Stimulated activated CD8-positive, alpha-beta memory T cell treated with anti-CD3 and anti-CD28 coated beads, Interleukin-15, amount 100 ng/mL, for 48 hours (primary cell): Measurements from ENCODE around the gene PTOV1.

Source experiments
- DNase-seq, 2 donors: peaks; one replicate each; pipeline ENCODE4 v3.0.0-alpha.2; 2020; ENCODE audit warnings: low read depth in 2 of 2

The PTOV1 gene

DNA sequence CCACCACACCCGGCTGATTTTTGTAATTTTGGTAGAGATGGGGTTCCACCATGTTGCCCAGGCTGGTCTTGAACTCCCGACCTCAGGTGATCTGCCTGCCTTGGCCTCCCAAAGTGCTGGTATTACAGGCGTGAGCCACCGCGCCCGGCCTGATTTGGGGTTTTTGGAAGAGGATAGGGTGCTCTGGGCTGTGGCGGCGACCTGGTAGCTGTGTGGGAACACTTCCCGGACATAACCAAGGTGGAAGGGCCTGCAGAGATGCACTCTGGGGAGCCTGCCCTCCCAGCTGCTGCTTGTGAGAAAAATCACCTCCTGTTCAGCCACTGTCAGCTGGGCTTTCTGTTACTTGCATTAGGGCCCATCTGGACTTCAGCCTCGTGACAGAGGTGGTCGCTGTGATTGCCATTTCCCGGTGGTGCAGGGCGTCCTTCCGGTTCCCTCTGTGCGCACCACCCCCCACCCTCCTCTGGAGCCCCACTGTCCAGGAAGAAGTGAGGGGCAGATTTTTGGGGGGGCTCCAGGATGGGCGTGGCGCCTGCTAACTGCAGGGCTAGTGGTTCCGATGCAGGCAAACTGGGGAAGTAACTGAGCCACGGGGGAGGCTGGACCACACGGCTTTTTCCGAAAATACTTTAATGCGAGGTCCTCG is 38.2 kb downstream of the PTOV1 start:
- no peak for DNase-seq

DNA sequence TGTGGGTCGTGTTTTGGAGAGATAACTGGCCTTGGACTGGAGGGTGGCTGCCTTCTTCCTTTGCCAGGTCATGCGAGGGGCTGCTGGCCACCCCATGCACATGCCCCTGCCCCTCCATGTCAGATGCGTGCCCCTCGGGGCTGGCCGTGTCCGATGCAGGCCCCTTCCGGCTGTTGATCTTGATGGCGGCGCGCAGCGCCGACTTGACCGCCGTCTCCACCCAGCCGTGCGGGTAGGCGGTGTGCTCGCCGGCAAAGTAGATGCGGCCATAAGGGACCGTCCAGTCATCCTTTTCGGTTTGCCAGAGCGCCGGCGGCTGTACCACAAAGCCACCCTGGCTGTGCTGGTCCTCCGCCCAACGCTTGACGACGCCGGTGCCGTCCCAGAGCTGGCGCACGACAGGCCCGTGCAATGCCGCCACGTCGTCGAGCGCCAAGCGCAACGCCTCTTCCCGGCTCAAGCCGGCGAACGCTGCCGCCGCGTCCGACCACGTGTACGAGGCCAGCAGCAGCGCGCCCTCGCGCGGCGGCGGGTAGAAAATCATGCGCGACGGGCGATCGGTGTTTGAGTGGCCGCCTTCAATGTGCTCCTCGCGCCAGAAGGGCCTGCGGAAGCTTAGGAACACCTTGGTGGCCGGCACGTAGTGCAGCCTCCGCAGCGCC is 38.9 kb downstream of the PTOV1 start:
- DNase-seq: peak; percentile 65 to 70

DNA sequence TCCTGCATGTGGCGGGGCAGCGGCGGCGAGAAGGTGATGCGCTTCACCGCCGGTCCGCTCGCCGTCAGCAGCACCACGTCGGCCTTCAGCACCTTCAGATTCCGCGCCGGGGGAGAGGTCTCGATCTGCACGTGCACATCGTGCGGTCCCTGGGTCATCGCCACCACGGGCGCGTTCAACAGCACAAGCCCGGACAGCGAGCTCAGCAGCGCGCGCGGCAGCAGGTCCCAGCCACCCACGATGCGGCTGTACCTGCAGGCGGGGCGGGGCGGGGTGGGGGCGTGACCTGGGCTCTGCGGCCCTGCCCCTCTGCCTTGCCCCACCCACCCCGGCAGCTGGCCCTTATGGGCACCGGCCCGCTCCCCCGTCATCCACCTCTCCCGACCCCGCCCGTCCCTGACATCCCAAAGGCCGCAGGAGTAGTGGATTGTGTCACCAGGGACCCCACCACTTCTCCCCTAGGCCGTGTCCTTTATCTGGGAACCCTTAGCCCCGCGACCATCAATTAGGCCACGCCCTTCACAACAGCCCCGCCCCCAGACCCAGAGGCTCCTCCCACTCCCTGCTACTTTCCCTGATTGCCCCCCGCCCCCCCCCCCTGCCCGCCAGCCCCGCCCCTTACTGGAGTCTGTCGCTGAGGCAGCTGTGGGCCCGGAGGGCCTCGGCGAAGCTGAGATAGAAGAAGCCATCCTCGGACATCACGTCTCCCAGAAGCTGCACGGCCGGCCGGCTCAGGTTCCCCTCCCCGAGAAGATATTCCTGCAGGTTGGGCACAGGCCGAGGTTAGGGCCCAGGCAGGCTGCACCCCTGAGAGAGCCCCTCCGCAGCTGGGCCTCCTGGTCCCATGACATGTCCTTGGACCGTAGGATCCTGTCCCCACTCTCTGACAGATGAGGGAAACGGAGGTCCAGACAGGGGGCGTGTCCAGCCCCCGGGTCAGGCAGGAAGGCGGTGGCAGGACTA is 39.7 kb downstream of the PTOV1 start:
- peak; percentile 49 to 58 for DNase-seq

DNA sequence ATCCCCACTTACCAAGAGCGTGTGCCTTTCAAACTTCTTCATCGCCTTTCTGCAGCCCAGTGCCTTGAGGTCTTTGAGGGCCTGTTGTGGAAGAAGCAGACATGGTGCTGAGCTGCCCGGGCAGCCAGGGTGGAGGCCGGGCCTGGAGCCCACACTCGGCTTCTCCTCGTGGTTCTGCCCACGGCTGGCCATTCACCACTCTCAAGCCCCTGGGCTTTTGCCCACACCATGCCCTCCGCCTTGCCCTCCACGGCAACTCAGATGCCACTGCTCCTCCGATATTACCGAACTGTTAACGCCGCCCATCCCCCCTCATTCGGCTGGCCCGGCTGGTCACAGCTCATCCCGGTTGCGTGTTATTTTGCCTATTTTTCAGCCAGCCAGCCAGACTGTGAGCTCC is 40.4 kb downstream of the PTOV1 start:
- DNase-seq: no peak

DNA sequence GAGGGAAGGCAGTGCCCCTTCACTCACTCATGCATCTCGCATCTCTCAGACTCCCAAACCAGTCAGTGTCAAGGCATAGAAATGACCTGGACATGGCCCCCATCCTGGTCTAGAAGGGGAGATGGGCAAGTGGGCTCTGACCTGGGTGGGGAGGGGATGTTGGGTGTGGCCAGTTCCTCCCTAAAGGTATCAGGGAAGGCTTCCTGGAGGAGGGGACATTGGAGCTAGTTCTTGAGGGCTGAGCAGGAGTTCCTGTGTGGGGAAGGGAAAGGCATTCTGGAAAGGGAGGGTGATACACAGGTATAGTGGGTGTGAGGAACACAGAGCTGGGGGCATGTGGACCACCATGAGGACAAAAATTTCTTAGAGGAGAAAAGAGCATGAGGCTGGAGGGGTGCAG is 41.8 kb downstream of the PTOV1 start:
- no peak for DNase-seq

DNA sequence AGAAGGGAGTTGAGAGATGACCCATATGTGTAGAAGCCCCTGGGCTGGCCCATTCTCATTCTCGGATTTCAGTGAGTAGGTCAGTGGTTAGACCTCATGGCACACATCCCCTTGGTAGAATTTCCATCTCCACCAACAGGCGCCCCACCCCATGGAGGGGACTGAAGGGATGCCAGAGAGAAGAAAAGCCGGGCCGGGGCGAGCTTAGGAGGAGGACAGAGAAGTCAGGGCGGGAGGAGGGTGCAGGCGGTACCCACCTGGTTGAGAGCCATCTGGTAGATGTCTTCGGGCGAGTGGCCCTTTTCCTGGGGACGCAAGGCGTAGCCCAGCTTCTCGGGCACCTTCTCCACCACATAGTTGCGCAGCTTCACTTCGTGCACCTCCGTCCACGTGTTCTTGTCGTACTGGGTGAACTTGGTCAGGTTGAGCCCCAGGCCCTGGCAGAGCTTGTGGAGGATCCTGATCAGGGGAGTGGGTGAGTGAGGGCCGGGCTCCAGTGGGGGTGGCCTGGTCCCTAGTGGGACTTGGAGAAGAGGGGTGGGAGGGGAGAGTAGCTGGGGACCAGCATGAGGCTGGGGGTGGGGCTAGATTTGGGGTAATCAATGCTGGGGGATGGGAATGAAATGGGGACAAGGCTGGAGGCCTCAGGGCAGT is 43.2 kb downstream of the PTOV1 start:
- no peak for DNase-seq

DNA sequence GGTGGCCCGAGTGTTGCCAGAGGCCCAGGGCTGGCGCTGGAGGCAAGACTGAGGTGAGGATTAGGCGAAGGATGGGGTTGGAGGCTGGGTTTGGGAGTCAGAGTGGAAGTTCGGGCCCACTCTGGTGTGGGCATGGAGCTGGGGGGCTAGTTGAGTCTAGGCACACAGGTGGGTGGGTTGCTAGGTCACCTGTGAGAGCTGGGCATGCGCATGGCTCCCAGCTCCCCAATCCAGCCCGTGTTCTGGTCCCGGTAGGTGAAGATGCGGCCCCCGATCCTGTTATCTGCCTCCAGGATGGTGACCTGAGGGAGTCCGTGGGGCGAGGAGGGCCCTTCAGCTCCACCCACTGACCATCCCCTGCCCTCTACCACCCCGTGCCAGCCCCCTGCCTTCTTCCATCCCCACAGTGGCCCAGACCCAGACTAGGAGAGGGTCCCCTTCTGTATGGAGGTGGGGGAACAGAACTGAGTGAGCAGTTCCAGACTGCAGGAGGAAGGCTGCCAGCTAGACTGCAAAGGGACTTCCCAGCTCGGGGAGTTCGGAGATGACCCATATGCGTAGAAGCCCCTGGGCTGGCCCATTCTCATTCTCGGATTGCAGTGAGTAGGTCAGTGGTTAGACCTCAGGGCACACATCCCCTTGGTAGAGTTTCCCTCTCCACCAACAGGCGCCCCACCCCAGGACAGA is 44.1 kb downstream of the PTOV1 start:
- peak; percentile 58 to 66 for DNase-seq

DNA sequence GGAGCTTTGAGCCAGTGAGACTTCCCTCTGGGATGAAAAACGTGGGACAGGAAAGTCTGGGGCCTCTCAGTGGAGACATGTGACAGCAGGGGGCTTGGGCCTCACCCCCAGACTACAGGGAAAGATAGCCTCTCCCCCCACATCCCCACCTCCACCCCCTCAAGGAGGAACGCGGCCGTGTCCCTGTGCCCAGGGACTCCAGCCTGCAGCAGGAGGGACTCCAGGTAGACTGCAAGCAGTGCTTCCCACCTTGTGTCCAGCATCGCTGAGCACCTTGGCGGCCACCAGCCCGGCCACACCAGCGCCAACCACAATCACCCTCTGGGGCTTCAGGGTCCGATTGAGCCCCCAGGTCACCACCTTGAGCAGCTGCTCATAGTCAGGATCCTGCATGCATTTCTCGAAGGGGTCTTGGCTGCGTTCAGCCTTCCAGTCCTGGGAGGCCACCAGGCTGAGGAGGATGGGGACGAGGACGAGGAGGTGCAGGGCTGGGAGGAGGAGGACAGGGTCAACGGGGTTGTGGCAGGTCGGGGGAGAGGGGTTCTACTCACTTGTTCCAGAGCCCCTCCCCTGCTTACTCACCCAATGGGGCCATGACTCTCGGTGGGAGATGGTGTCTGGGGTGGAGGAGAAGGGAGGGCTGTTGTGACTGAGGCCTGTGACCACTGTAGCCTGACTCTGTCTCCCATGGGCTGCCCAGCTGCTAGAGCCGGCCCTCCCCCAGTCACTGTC is 44.8 kb downstream of the PTOV1 start:
- peak; percentile 27 to 66 for DNase-seq

DNA sequence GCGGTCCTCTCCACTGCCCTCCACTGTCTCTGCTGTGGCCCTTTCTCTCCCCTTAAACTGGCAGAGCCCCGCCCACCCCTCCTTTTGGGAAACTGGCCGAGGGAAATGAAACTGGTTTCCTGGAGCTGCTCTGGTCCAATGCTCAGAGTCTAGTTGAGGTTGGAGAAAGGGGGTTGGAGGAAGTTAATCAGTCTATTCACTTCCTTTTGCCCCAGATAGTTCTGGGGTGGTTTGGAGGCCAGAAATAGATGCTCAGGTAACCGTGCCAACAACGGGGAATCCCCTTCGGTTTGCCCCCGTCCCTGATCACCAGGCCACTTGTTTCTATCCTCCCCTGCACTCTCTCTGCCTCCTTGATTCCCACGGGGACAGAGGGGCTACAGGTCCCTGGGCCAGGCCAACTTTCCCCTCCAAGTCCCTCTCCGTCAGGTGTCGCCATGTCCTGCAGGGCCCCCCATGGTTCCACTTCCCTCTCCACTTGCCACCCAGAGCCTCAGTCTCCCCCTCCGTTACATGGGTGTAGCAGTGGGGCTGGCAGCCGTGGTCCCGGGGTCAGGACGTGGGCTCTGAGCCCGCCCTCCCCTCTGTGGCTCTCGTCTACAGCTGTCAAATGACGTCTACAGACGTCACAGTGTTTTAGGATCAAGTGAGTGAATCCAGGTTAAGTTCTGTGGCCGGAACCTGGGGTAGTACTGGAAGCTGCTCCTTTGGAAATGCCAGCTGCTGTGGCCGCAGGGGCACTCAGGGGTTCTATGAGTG is 46.1 kb downstream of the PTOV1 start, which contains the start of gene IL4I1:
Gene IL4I1 (minus strand): TSS at position 25 of the 759 bp plus-strand sequence. CDS start 727 bp downstream, outside the sequence.
- peak; percentile 61 to 65 for DNase-seq

DNA sequence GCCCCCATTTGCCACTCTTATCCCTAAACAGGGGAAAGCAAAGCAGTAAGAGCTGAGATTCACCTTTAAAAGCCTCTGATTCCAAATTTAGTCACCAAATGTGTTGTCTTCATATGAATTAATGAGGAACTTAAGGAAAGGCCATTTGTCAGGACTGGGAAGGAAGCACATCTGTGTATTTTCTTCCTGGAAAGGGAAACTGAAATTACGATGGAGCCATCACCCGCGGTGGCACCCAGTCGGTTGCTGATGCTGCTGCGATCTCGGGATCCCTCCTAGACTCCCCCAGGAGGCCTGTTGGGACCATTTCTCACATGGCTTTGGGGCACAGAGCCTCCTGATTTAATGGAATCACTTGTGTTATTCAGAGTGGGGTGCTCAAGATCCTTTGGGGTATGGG is 53.2 kb downstream of the PTOV1 start:
- no peak for DNase-seq

DNA sequence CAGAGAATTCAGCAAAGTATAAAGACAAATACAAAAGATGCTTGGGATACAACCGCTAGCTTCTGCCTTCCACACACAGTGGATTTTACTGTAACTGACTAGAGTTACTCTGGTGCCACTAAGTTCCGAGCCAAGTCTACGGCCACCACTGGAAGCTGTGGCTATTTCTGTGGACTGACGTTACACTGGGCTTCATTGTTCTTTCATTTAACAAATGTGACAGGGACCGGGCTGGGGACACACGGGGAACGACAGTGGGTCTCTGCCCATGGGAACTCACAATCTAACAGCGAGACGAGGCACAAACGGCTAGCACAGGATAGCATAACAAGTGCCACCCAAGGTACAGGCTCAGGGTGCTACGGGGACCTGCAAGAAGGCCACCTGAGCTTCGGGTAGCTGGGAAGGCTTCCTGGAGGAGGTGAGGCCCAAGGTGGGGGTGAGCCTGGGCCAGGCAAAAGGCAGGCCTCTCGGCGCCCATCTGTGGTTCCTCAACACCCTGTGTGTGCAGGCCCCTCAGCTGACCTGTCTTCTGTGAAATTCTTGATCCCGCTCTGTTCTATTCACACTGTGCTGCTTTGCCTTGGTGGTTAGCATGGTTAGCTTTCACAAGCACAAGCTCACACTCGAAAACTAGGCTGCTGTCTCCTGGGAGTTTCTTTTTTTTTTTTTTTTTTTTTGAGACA is 56.1 kb downstream of the PTOV1 start:
- DNase-seq: no peak

DNA sequence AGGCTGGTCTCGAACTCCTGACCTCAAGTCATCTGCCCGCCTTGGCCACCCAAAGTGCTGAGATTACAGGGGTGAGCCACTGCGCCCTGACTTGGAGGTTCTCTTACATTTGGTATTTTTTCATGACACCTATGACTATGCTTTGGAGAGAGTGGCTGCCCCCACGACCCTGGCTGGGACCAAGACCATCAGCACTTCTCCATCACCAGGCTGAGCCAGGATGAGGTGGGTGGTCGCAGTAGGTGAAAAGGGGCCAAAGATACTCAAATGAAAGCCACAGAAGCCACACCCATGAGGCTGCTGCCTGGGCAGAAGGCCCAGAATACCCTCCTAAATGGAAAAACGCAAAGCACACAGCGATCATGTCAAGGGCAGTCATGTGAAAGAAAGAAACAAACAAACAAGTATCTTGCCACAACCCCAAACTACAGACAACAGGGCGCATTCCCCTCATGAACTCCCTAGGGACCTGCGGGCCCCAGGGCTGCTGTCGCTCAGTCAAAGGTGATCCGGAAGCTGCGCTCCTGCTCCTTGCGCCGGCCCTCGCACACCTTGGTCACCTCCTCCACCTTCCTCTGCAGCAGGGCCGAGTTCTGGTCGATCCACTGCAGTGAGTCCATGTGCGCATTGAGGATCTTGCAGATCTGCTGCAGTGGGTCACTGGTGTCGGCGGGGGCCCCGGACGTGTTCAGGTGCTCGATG is 56.9 kb downstream of the PTOV1 start:
- DNase-seq: no peak

DNA sequence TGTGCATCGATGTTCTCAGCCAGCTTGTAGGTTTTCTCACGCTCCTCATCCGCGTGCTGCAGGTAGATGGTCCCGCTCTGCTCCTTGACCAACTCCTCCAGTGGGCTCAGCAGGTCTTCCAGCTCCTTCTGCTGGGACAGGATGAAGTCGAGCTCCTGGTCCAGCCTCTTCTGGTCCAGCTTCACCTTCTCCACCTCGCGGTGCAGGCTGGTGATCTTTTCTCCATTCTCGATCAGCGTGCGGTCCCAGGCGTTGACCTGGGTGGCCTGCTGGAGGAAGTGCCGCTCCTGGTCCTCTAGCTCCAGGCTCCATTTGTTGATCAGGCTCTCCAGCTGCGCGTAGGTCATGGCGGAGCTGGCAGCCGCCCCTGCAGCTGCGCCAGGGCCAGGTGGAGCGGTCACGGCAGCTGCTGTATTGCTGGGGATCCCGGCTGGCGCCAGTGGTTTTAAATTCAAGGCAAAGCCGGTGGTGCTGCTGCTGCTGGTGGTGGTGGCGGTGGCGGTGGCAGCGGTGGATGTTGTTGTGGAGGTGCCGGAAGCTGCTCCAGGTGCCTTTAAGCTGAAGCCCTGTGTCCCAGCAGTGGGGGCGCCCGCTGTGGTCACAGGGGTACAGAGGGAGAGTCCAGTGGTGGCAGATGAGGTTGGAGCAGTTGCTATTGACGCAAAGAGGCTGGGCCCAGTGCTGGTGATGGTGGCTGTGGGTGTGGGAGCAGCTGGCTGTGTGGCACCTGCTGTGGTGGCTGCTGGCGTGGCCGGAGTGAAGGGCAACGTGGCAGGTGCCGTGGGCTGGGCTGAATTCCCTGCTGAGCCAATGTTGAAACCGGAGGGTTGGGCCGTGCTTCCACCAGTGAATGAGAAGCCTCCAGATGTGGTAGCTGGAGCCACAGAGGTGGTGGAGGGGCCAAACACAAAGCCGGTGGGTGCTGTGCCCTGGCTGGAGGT is 57.8 kb downstream of the PTOV1 start:
- DNase-seq: no peak

DNA sequence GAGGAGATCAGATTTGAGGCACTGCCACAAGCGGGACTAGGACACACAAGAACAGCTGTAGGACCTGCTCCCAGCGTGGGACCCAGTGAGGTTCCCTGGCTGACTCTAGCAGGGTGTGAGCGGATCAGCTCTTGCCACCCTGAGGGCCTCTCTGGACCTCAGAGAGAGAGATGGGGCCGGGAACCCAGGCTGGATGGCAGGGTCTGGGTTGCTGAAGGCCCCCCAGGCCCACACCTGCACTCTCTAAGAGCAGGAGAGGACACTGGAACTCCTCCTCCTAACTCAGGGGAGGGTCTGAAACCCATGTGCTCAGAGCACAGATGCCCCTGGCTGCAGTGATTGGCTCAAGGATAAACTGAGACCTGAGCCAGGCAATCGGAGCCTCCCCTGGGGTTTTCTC is 59.2 kb downstream of the PTOV1 start:
- DNase-seq: no peak
